ENCODE results near the gene ERICH3.

ERICH3 gene

GRCh38 chr1:74673351-74674111 is at the start of gene ERICH3:
Gene ERICH3, minus strand, starts transcription at chr1:74673792. Its CDS starts 273 bp downstream, at chr1:74673519.
- peak; percentile 12 for DNase-seq

GRCh38 chr1:74717626-74718025 is 44.0 kb upstream of the ERICH3 start:
- DNase-seq, result no peak

GRCh38 chr1:74716822-74717221 is 43.2 kb upstream of the ERICH3 start:
- DNase-seq, result no peak

GRCh38 chr1:74715806-74716205 is 42.2 kb upstream of the ERICH3 start:
- no peak for DNase-seq

- DNase-seq, result no peak
Observed at GRCh38 chr1:74715236-74715502, 41.6 kb upstream of the ERICH3 start.

GRCh38 chr1:74714429-74715235 is 41.0 kb upstream of the ERICH3 start:
- no peak for DNase-seq

GRCh38 chr1:74713849-74714248 is 40.3 kb upstream of the ERICH3 start:
- no peak for DNase-seq

GRCh38 chr1:74712881-74713280 is 39.3 kb upstream of the ERICH3 start:
- DNase-seq, result no peak

GRCh38 chr1:74703386-74704182 is 30.0 kb upstream of the ERICH3 start:
- DNase-seq, result no peak

GRCh38 chr1:74699331-74699730 is 25.7 kb upstream of the ERICH3 start:
- DNase-seq, result no peak

- no peak for DNase-seq
Observed at GRCh38 chr1:74697832-74698231, 24.2 kb upstream of the ERICH3 start.

- no peak for DNase-seq
Observed at GRCh38 chr1:74693473-74693872, 19.9 kb upstream of the ERICH3 start.

GRCh38 chr1:74690909-74691308 is 17.3 kb upstream of the ERICH3 start:
- peak; percentile 51 for DNase-seq

- DNase-seq, result no peak
Observed at GRCh38 chr1:74690364-74690696, 16.7 kb upstream of the ERICH3 start.

- peak; percentile 69 for DNase-seq
Observed at GRCh38 chr1:74689621-74690363, 16.2 kb upstream of the ERICH3 start.

- DNase-seq, result no peak
Observed at GRCh38 chr1:74686928-74687327, 13.3 kb upstream of the ERICH3 start.

GRCh38 chr1:74684301-74684700 is 10.7 kb upstream of the ERICH3 start:
- no peak for DNase-seq

- no peak for DNase-seq
Observed at GRCh38 chr1:74683656-74684055, 10.1 kb upstream of the ERICH3 start.

GRCh38 chr1:74681851-74682250 is 8.3 kb upstream of the ERICH3 start:
- no peak for DNase-seq

GRCh38 chr1:74681449-74681848 is 7.9 kb upstream of the ERICH3 start:
- DNase-seq, result no peak

- no peak for DNase-seq
Observed at GRCh38 chr1:74681001-74681400, 7.4 kb upstream of the ERICH3 start.

GRCh38 chr1:74679811-74680210 is 6.2 kb upstream of the ERICH3 start:
- DNase-seq, result no peak

- no peak for DNase-seq
Observed at GRCh38 chr1:74677926-74678325, 4.3 kb upstream of the ERICH3 start.

Measured in NCI-H1436 (cell line).